HepG2 (cell line): ENCODE data around the gene LRRC70. TPM values are rescaled to one million over a fixed set of nuclear protein-coding genes. Genes with fewer than 3 reads are reported as not detected.

ENCODE experiments used
- ATAC-seq: fragments of 200-7000 bp; cut with Tn5 transposase; 3 replicates; pipeline ENCODE4 v1.9.1; 2020; ENCODE audit warnings: mild to moderate bottlenecking, moderate library complexity
- BruUV-seq: library from RNA; stranded (reverse); fragments of 400-500 nt; replicated peaks from 2 replicates; lab custom pipeline; 2021; lab: Mats Ljungman, UMichigan
- CTCF ChIA-PET: fragments of 300-600 bp; formaldehyde crosslinking; extraction: SDS; loops from one replicate; lab custom pipeline; 2021; ENCODE audit warnings: low total read pairs, inconsistent platforms, low intra/inter-chr PET ratio; lab: Yijun Ruan, JAX
- POLR2A ChIA-PET: fragments of 350-600 bp; sonication (Branson Sonifier 250); formaldehyde crosslinking; loops from one replicate; lab custom pipeline; 2020; ENCODE audit warnings: antibody characterized with exemption, inconsistent platforms; lab: Yijun Ruan, JAX
- DNase-seq: peaks from one replicate; pipeline ENCODE4 v3.0.0-alpha.2; 2015; ENCODE audit warnings: low spot score
- FAIRE-seq: peaks from 3 replicates; lab custom pipeline; 2011; peaks lifted over from hg19 to GRCh38; lab: Jason Lieb, UNC
- H2AFZ ChIP-seq: one replicate; pipeline ENCODE4 v1.6.1; 2011; ENCODE audit warnings: low read length, inconsistent platforms
- H3K27ac ChIP-seq: fragments of 300-600 bp; 3 replicates; pipeline ENCODE4 v1.8.0; 2011; ENCODE audit warnings: mixed run types, mild to moderate bottlenecking, mixed read lengths, low read length, inconsistent platforms; ENCODE audit not compliant: insufficient read depth; ENCODE audit errors: extremely low read length
- H3K27me3 ChIP-seq, 2 experiments: fragments of 200-600 bp in 1 of 2; 2 replicates in 1 of 2; 3 replicates in 1 of 2; pipeline versions ENCODE4 v1.6.0 to v1.8.0; 2011; ENCODE audit warnings: low read length in 2 of 2, mild to moderate bottlenecking in 2 of 2, moderate library complexity in 2 of 2, inconsistent platforms in 1 of 2; ENCODE audit not compliant: insufficient read depth in 2 of 2, control insufficient read depth in 1 of 2
- H3K36me3 ChIP-seq, 2 experiments: fragments of 200-600 bp in 1 of 2; replicated peaks in 1 of 2; 2 replicates in 1 of 2; 3 replicates in 1 of 2; pipeline versions ENCODE4 v1.5.1 to v1.8.0; 2011; ENCODE audit warnings: low read length in 2 of 2, inconsistent platforms in 1 of 2; ENCODE audit not compliant: insufficient read depth in 2 of 2, control insufficient read depth in 1 of 2
- H3K4me1 ChIP-seq: 2 replicates; pipeline ENCODE4 v1.5.1; 2012; ENCODE audit warnings: low read length, inconsistent platforms; ENCODE audit not compliant: insufficient read depth
- H3K4me2 ChIP-seq: 2 replicates; pipeline ENCODE4 v1.6.0; 2011; ENCODE audit warnings: low read depth, low read length, inconsistent platforms
- H3K4me3 ChIP-seq, 3 experiments: fragments of 200-600 bp in 1 of 3; sonication (generic), shearing (Covaris generic) in 1 of 3; replicated peaks in 1 of 3; 2 replicates each; pipeline ENCODE4 v1.5.1; 2011 to 2016; ENCODE audit warnings: low read length in 3 of 3, inconsistent platforms in 2 of 3, low read depth in 2 of 3, mild to moderate bottlenecking in 2 of 3, control low read depth in 1 of 3, mixed read lengths in 1 of 3; ENCODE audit not compliant: insufficient read depth in 1 of 3
- H3K79me2 ChIP-seq: one replicate; pipeline ENCODE4 v1.6.1; 2011; ENCODE audit warnings: low read length, inconsistent platforms; ENCODE audit not compliant: insufficient read depth
- H3K9ac ChIP-seq: 2 replicates; pipeline ENCODE4 v1.6.0; 2011; ENCODE audit warnings: mild to moderate bottlenecking, low read depth, low read length, inconsistent platforms; ENCODE audit not compliant: insufficient read depth
- H3K9me3 ChIP-seq: 2 replicates; pipeline ENCODE4 v1.5.1; 2012; ENCODE audit warnings: mild to moderate bottlenecking, low read length
- H4K20me1 ChIP-seq: 2 replicates; pipeline ENCODE4 v1.6.0; 2011; ENCODE audit warnings: inconsistent platforms, mild to moderate bottlenecking, low read length, moderate library complexity; ENCODE audit not compliant: insufficient read depth
- AGO1 ChIP-seq: fragments of 200-400 bp; formaldehyde crosslinking; IDR thresholded peaks from 2 replicates; pipeline ENCODE4 v1.6.1; 2017; ENCODE audit warnings: mild to moderate bottlenecking, low read depth, low read length, moderate library complexity; ENCODE audit not compliant: poor library complexity, severe bottlenecking
- AKAP8 ChIP-seq: sonication (generic); formaldehyde crosslinking; IDR thresholded peaks from 2 replicates; pipeline ENCODE4 v1.5.1; 2020; ENCODE audit warnings: mild to moderate bottlenecking, missing genetic modification reagents
- CCDC6 ChIP-seq: sonication (generic); formaldehyde crosslinking; IDR thresholded peaks from 2 replicates; pipeline ENCODE4 v1.8.1; 2022; ENCODE audit warnings: mild to moderate bottlenecking, missing genetic modification reagents, moderate library complexity
- CREM ChIP-seq, 2 experiments: sonication (generic) in 1 of 2; formaldehyde crosslinking in 1 of 2; IDR thresholded peaks; 2 replicates each; pipeline versions ENCODE4 v1.4.0 to v1.6.1; 2016 to 2020; ENCODE audit warnings: antibody characterized with exemption in 1 of 2, mild to moderate bottlenecking in 1 of 2, missing genetic modification reagents in 1 of 2
- FOXA1 ChIP-seq, 2 experiments: fragments of 450-650 bp in 1 of 2; sonication (generic) in 1 of 2; formaldehyde crosslinking in 1 of 2; IDR thresholded peaks; 2 replicates each; pipeline versions ENCODE4 v1.4.0 to v1.6.1; 2016 to 2020; ENCODE audit warnings: missing genetic modification reagents in 1 of 2
- HOXA7 ChIP-seq: sonication (generic); formaldehyde crosslinking; IDR thresholded peaks from 2 replicates; pipeline ENCODE4 v1.8.1; 2022; ENCODE audit warnings: mild to moderate bottlenecking, missing genetic modification reagents, moderate library complexity
- IKZF4 ChIP-seq: sonication (generic); formaldehyde crosslinking; IDR thresholded peaks from 2 replicates; pipeline ENCODE4 v1.5.1; 2020; ENCODE audit warnings: borderline replicate concordance, mild to moderate bottlenecking, low read depth, missing genetic modification reagents; ENCODE audit errors: not compliant biosample characterization
- POGK ChIP-seq: sonication (generic); formaldehyde crosslinking; conservative IDR thresholded peaks from 2 replicates; pipeline ENCODE4 v1.8.0; 2022; ENCODE audit warnings: mild to moderate bottlenecking, moderate library complexity, missing genetic modification reagents
- RAD51 ChIP-seq: fragments of 450-650 bp; IDR thresholded peaks from 2 replicates; pipeline ENCODE4 v1.6.1; 2016; ENCODE audit warnings: borderline replicate concordance
- TFDP2 ChIP-seq: sonication (generic); formaldehyde crosslinking; IDR thresholded peaks from 2 replicates; pipeline ENCODE4 v1.4.0; 2020; ENCODE audit warnings: missing genetic modification reagents
- ZFP36L2 ChIP-seq: sonication (generic); formaldehyde crosslinking; IDR thresholded peaks from 2 replicates; pipeline ENCODE4 v1.4.0; 2020; ENCODE audit warnings: missing genetic modification reagents
- ZNF430 ChIP-seq: sonication (generic); formaldehyde crosslinking; IDR thresholded peaks from 2 replicates; pipeline ENCODE4 v1.9.0; 2021; ENCODE audit warnings: mild to moderate bottlenecking, missing genetic modification reagents
- ZNF7 ChIP-seq: IDR thresholded peaks from 2 replicates; pipeline ENCODE4 v1.6.1; 2016; ENCODE audit warnings: missing biosample characterization, missing genetic modification reagents
- ZNF704 ChIP-seq: sonication (generic); formaldehyde crosslinking; IDR thresholded peaks from 2 replicates; pipeline ENCODE4 v1.8.1; 2023; ENCODE audit warnings: mild to moderate bottlenecking, inconsistent platforms, moderate library complexity, missing genetic modification reagents, borderline replicate concordance
- WGBS: methylation state at CpG from one replicate; pipeline ENCODE4 v1.1.6; 2017; ENCODE audit warnings: low lambda C conversion rate; 5-methylcytosine and 5-hydroxymethylcytosine counted together
- in situ Hi-C: cut with HindIII; loops from 2 replicates; pipeline ENCODE4 v1.10.0; 2017; ENCODE audit warnings: low pct_unique_long_range_greater_than_20kb; ENCODE audit not compliant: extremely low pct_ligation_motif_present
- intact Hi-C: fragments of 100-400 bp; cut with micrococcal nuclease; formaldehyde crosslinking; loops from one replicate; pipeline ENCODE4 v1.10.0; 2022; ENCODE audit not compliant: unreplicated experiment
- polyA plus RNA-seq, 8 experiments: library from polyadenylated mRNA; depleted of rRNA in 3 of 8; stranded (reverse) in 7 of 8; unstranded in 1 of 8; fragments of >200 nt; fragmentation: Illumina TruSeq in 4 of 8; extraction: Trizol in 4 of 8; gene quantifications; 2 replicates each; pipeline versions ENCODE4 v1.2.1 to v1.2.3, GENCODE V29; 2011 to 2016; ENCODE audit warnings: low read depth in 4 of 8, missing spikeins in 1 of 8, mixed read lengths in 1 of 8; ENCODE audit not compliant: insufficient read depth in 1 of 8
- total RNA-seq, 5 experiments: library from RNA; depleted of rRNA; stranded (reverse); fragments of >200 nt; fragmentation: Illumina TruSeq; extraction: Trizol; gene quantifications; 2 replicates each; pipeline ENCODE4 v1.2.3, GENCODE V29; 2016; ENCODE audit warnings: low read depth in 1 of 5

LRRC70 gene
- total and polyA plus RNA-seq, 2 of the 13 experiments (the other 11 are each of a cell fraction or from before 2014, with no cell fraction given): 0.05 to 0.71 TPM

GRCh38 chr5:62568800-62569432 is 9.7 kb upstream of the LRRC70 start:
- 100% methylated on average over 2 of the region's 2 CpGs for WGBS
- ChIA-PET POLR2A (no interaction called here), CTCF (no interaction called here)
- BruUV-seq: no TSS peak
- Histone ChIP-seq H3K9me3 (peaks cover 5% of the 10 kb centered on the region; the same call in 1 of the 2 replicates), H3K36me3 (peaks cover 2 to 12% of the 10 kb centered on the region in 2 experiments; a peak in 1 of 5 replicates), H3K9ac (no peak overlapping the region), H4K20me1 (no peaks in the 10 kb centered on the region), H3K4me1 (no peaks in the 10 kb centered on the region), H2AFZ (no peak overlapping the region), H3K79me2 (no peaks in the 10 kb centered on the region), H3K27ac (no peak overlapping the region), H3K4me3 (no peak overlapping the region), H3K27me3 (no peaks in the 10 kb centered on the region), H3K4me2 (no peak overlapping the region)
- DNase-seq (no peak), FAIRE-seq (no peak), ATAC-seq (no peak)
- in situ Hi-C loops (no loop called here), intact Hi-C loops (no loop called here)
- TF ChIP-seq CCDC6 (CRISPR knock-in tag) (no peak), IKZF4 (CRISPR knock-in tag) (no peak), ZNF430 (no peak), AKAP8 (CRISPR knock-in tag) (no peak), HOXA7 (CRISPR knock-in tag) (no peak), FOXA1 (IDR thresholded peaks at IDR 0.05) (no peak), FOXA1 (CRISPR knock-in tag; IDR thresholded peaks at IDR 0.05) (no peak), CREM (IDR thresholded peaks at IDR 0.05) (no peak), CREM (CRISPR knock-in tag; IDR thresholded peaks at IDR 0.05) (no peak), ZFP36L2 (CRISPR knock-in tag) (no peak), POGK (CRISPR knock-in tag) (no peak), RAD51 (no peak), TFDP2 (CRISPR knock-in tag) (no peak), ZNF7 (CRISPR knock-in tag) (no peak), AGO1 (no peak), ZNF704 (CRISPR knock-in tag) (no peak)
